ENCODE measurements around the gene KRT1.

GRCh38 chr12:52686063-52686462 is 5.9 kb upstream of the KRT1 start:
- TF ChIP-seq CTCF (IDR thresholded peaks at IDR 0.05) (no peak), EP300 (IDR thresholded peaks at IDR 0.05) (no peak)

All from ovary (tissue), 3 donors.